Measurements from ENCODE around the gene ZNF532. TPM values are rescaled to one million over a fixed set of nuclear protein-coding genes. Genes with fewer than 3 reads are reported as not detected.

ZNF532 gene
- total and polyA plus RNA-seq, 2 of the 13 experiments (the other 11 are each of a cell fraction or from before 2014, with no cell fraction given): not detected

DNA sequence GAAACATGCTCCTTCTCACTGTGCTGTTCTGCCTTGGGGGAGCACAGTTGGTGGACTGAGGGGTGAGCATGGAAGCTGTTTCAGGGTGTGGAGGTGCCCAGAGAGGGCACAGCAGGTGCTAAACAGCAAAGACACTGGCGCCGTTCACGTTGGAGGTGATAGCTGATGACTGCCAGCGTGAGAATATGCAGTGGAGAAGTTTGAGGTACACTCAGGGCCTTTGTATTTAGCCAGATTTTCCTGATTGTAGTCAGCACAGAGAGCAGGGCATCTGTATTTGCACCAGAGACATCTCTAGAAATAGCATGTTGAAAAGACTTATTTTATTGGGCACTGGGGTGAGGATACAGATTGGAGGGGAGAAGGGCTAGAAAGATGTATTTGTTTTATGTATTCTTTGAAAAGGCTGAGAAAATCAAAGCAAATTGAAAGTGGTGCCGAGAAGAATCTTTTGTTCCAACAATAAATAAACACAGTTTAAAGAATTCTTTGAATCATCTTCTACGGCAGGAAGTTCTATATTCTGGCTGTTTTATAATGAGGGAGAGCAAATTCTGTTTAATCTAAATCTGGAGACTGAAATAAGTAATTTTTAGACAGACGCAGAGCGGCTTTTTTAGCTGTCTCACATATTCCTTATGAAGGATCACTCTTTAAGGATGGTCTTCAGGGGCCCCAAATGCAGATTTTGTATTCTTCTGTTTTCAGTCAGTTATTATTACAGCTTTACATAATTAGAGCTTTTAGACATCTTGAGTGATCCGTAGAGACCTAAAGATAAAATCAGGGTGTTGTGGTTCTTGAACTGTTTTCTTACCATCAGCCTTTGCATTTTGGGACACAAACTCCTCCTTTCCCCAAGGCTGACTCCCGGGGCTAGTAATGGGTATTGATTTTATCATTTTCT is 7.1 kb downstream of the ZNF532 start:
- 26% methylated on average over 10 of the region's 10 CpGs for WGBS (ENCODE audit: low lambda C conversion rate)
- no peak for FAIRE-seq
- no peak overlapping the region for H2AFZ ChIP-seq (ENCODE audit: low read length)

More for the DNA sequence above, 7.1 kb downstream of the ZNF532 start:
- no peak overlapping the region for H3K4me3 ChIP-seq (replicated peaks in 1 of 3; ENCODE audit: insufficient read depth in 1 of 3, low read depth in 2 of 3, low read length in 3 of 3)
- in situ Hi-C loops (cut with HindIII; ENCODE audit: extremely low pct_ligation_motif_present, low pct_unique_long_range_greater_than_20kb): no loop called here
- no peaks in the 10 kb centered on the region for H3K79me2 ChIP-seq (ENCODE audit: insufficient read depth, low read length)
- no peaks in the 10 kb centered on the region for H4K20me1 ChIP-seq (ENCODE audit: insufficient read depth, low read length)
- TF ChIP-seq ZNF44 (CRISPR knock-in tag; IDR thresholded peaks at IDR 0.05): no peak
- no peak for TF ChIP-seq ZNF615 (CRISPR knock-in tag; IDR thresholded peaks at IDR 0.05; ENCODE audit: borderline replicate concordance)
- no peak for TF ChIP-seq ZNF691 (CRISPR knock-in tag; IDR thresholded peaks at IDR 0.05; ENCODE audit: borderline replicate concordance, low read depth)
- no peak for TF ChIP-seq DR1 (CRISPR knock-in tag; IDR thresholded peaks at IDR 0.05)
- TF ChIP-seq POLR2G (IDR thresholded peaks at IDR 0.05; ENCODE audit: low read depth, low read length): no peak
- TF ChIP-seq, protein P1, sequence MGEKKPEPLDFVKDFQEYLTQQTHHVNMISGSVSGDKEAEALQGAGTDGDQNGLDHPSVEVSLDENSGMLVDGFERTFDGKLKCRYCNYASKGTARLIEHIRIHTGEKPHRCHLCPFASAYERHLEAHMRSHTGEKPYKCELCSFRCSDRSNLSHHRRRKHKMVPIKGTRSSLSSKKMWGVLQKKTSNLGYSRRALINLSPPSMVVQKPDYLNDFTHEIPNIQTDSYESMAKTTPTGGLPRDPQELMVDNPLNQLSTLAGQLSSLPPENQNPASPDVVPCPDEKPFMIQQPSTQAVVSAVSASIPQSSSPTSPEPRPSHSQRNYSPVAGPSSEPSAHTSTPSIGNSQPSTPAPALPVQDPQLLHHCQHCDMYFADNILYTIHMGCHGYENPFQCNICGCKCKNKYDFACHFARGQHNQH (CRISPR knock-in tag; IDR thresholded peaks at IDR 0.05): no peak
- no peak for TF ChIP-seq ZNF629 (CRISPR knock-in tag; conservative IDR thresholded peaks at IDR 0.05)
- TF ChIP-seq THAP8 (CRISPR knock-in tag; IDR thresholded peaks at IDR 0.05; ENCODE audit: borderline replicate concordance): no peak
- no peak for TF ChIP-seq MZF1 (CRISPR knock-in tag; IDR thresholded peaks at IDR 0.05; ENCODE audit: borderline replicate concordance)
- TF ChIP-seq ZNF343 (CRISPR knock-in tag; IDR thresholded peaks at IDR 0.05): no peak
- TF ChIP-seq, protein P2, sequence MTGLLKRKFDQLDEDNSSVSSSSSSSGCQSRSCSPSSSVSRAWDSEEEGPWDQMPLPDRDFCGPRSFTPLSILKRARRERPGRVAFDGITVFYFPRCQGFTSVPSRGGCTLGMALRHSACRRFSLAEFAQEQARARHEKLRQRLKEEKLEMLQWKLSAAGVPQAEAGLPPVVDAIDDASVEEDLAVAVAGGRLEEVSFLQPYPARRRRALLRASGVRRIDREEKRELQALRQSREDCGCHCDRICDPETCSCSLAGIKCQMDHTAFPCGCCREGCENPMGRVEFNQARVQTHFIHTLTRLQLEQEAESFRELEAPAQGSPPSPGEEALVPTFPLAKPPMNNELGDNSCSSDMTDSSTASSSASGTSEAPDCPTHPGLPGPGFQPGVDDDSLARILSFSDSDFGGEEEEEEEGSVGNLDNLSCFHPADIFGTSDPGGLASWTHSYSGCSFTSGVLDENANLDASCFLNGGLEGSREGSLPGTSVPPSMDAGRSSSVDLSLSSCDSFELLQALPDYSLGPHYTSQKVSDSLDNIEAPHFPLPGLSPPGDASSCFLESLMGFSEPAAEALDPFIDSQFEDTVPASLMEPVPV (CRISPR knock-in tag; IDR thresholded peaks at IDR 0.05): no peak
- H3K36me3 ChIP-seq (replicated peaks in 1 of 2; ENCODE audit: control insufficient read depth in 1 of 2, insufficient read depth in 2 of 2, low read length in 2 of 2): no peaks in the 10 kb centered on the region
- DNase-seq (ENCODE audit: low spot score): no peak
- ChIA-PET CTCF (ENCODE audit: low intra/inter-chr PET ratio, low total read pairs) (no interaction called here), POLR2A (no interaction called here)
- no TSS peak for BruUV-seq (replicated peaks)
- no peaks in the 10 kb centered on the region for H3K4me1 ChIP-seq (ENCODE audit: insufficient read depth, low read length)
- H3K27ac ChIP-seq (ENCODE audit: extremely low read length, insufficient read depth, low read length): no peak overlapping the region
- no peak overlapping the region for H3K4me2 ChIP-seq (ENCODE audit: low read depth, low read length)
- H3K9me3 ChIP-seq (ENCODE audit: low read length): no peaks in the 10 kb centered on the region
- no peak for ATAC-seq
- H3K9ac ChIP-seq (ENCODE audit: insufficient read depth, low read depth, low read length): no peak overlapping the region
- H3K27me3 ChIP-seq (ENCODE audit: control insufficient read depth in 1 of 2, insufficient read depth in 2 of 2, low read length in 2 of 2): peaks cover 3 to 30% of the 10 kb centered on the region in 2 experiments
- intact Hi-C loops (cut with micrococcal nuclease; ENCODE audit: unreplicated experiment): no loop called here
